Measurements from ENCODE around the gene CD244. TPM values are rescaled to one million over a fixed set of nuclear protein-coding genes. Genes with fewer than 3 reads are reported as not detected.

CD244 gene
- total and polyA plus RNA-seq, 10 donors = 2.1 to 25.7 (median 16.1) TPM

GRCh38 chr1:160819186-160819585 is 43.5 kb downstream of the CD244 start:
- no peak overlapping the region for H3K4me3 ChIP-seq
- TF ChIP-seq POLR2AphosphoS5 (IDR thresholded peaks at IDR 0.05) (no peak), CTCF (IDR thresholded peaks at IDR 0.05 in 8 of 11, conservative IDR thresholded peaks at IDR 0.05 in 3 of 11) (no peak), POLR2A (IDR thresholded peaks at IDR 0.05) (no peak)
- H3K4me1 ChIP-seq = no peaks in the 10 kb centered on the region
- no peaks in the 10 kb centered on the region for H3K27me3 ChIP-seq (replicated peaks in 1 of 7)
- H3K9me3 ChIP-seq = no peaks in the 10 kb centered on the region
- WGBS, 5 donors = 58 to 80% (median 75%) methylated on average over 3 of the region's 3 CpGs
- DNase-seq = no peak
- no peak overlapping the region for H3K27ac ChIP-seq
- H3K36me3 ChIP-seq = peaks cover 0 to 91% (median 40%) of the 10 kb centered on the region in 6 donors
- intact Hi-C loops (cut with DNase I; ENCODE audit: low total_unique reads) = no loop called here

GRCh38 chr1:160818207-160818937 is 44.3 kb downstream of the CD244 start:
- WGBS, 5 donors = 67 to 87% (median 77%) methylated on average over 9 of the region's 9 CpGs
- Histone ChIP-seq H3K36me3 (peaks cover 0 to 91% (median 37%) of the 10 kb centered on the region in 6 donors), H3K27me3 (replicated peaks in 1 of 7) (no peaks in the 10 kb centered on the region), H3K4me1 (no peaks in the 10 kb centered on the region), H3K9me3 (no peaks in the 10 kb centered on the region), H3K27ac (no peak overlapping the region), H3K4me3 (no peak overlapping the region)
- TF ChIP-seq CTCF (IDR thresholded peaks at IDR 0.05 in 8 of 11, conservative IDR thresholded peaks at IDR 0.05 in 3 of 11) (no peak), POLR2AphosphoS5 (IDR thresholded peaks at IDR 0.05) (no peak), POLR2A (IDR thresholded peaks at IDR 0.05) (no peak)
- intact Hi-C loops (cut with DNase I; ENCODE audit: low total_unique reads) = no loop called here
- DNase-seq = no peak

- intact Hi-C loops (cut with DNase I; ENCODE audit: low total_unique reads) = no loop called here
- WGBS, 5 donors = 90 to 99% (median 96%) methylated on average over 8 of the region's 8 CpGs
Measured at GRCh38 chr1:160814856-160815255, 47.8 kb downstream of the CD244 start.

More at GRCh38 chr1:160814856-160815255, 47.8 kb downstream of the CD244 start:
- no peak overlapping the region for H3K4me3 ChIP-seq
- no peak for TF ChIP-seq POLR2A (IDR thresholded peaks at IDR 0.05)
- TF ChIP-seq CTCF (IDR thresholded peaks at IDR 0.05 in 8 of 11, conservative IDR thresholded peaks at IDR 0.05 in 3 of 11) = no peak
- no peak for TF ChIP-seq POLR2AphosphoS5 (IDR thresholded peaks at IDR 0.05)
- H3K27me3 ChIP-seq (replicated peaks in 1 of 7) = no peaks in the 10 kb centered on the region
- DNase-seq = no peak
- no peaks in the 10 kb centered on the region for H3K4me1 ChIP-seq
- peaks cover 0 to 90% (median 30%) of the 10 kb centered on the region in 6 donors for H3K36me3 ChIP-seq
- H3K9me3 ChIP-seq = no peaks in the 10 kb centered on the region
- no peak overlapping the region for H3K27ac ChIP-seq
